Measurements from ENCODE around the gene ZFTA.
"Not testable (repeated sequence)": the region's sequence is repeated elsewhere in the genome, so short reads cannot be mapped to it uniquely, and the experiment has no call there.

Gene ZFTA

GRCh38 chr11:63771741-63772318 lies 3.3 kb upstream of the ZFTA start:
- not testable (repeated sequence) for DNase-seq

GRCh38 chr11:63770763-63771162 lies 2.2 kb upstream of the ZFTA start:
- no peak for DNase-seq

DNA sequence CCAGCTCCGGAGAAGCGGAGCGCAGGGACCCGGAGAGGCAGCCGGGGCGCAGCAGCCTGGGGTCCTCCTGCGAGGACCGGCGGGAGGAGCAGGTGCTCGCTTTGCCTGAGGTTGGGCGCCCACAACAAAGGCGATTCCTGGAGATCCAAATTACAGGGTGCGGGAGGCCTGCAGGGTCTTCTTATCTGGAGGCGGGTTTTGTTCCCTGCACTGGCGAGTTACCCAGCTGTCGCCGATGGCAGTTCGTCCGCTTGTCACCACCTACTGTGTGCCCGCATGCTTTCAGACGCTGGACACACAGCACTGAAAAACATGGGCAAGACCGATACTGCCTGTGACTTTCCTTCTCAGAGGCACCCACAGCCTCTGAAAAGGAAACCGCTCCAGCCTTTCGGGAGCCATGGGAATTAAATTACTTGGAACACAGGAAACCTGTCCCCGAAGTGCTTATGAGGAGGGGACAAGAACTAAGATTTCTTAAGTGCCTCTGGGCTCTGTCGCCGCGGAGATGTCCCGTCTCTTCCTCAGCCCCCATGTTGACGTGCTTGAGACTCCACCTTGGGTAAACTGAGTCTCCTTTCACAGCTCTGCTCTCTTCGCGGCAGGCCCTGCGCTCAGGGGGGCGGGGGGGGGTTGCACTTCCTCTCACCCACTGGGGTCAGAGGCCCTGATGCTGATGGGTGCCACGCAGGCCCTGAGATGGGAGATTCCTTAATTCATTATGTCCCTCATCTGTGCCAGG lies 1.3 kb upstream of the ZFTA start:
- no peak for DNase-seq

DNA sequence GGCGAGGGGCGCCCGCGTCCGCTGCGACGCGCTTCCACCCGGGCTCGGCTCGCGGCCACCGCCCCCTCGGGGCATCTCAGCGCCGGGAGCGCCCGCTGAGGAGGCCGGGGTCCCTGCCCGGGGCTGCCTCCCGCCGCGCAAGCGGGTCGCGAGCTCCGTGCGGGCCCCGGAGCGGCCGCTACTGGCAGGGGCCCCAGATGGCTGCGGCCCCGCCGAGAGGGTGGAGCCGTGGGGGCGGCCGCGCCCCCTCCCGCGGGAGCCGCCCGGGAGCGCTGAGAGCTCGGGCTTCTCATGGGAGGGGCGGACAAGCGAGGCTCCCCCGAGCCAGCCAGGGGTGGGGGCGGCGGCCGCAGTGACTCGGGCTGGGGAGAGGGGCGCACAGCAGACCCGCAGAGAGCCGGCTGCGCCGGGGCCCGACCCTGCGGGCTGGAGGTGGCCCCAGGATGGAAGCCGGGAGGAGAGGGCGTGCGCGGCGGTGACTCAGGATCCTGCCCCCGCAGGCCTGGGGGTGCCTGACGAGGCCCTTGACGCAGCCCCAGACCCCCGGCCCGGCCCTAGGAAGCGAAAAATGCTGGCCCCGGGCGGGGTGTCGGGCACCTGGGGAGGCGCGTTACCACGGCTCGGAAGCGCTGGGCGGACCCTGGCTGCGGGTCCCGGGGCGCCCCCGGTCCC lies 603 bp upstream of the ZFTA start:
- peak; percentile 69 for DNase-seq

GRCh38 chr11:63767565-63768236 lies 874 bp downstream of the ZFTA start:
- DNase-seq: peak; percentile 74

GRCh38 chr11:63767267-63767564 lies 1.4 kb downstream of the ZFTA start:
- DNase-seq: no peak

DNA sequence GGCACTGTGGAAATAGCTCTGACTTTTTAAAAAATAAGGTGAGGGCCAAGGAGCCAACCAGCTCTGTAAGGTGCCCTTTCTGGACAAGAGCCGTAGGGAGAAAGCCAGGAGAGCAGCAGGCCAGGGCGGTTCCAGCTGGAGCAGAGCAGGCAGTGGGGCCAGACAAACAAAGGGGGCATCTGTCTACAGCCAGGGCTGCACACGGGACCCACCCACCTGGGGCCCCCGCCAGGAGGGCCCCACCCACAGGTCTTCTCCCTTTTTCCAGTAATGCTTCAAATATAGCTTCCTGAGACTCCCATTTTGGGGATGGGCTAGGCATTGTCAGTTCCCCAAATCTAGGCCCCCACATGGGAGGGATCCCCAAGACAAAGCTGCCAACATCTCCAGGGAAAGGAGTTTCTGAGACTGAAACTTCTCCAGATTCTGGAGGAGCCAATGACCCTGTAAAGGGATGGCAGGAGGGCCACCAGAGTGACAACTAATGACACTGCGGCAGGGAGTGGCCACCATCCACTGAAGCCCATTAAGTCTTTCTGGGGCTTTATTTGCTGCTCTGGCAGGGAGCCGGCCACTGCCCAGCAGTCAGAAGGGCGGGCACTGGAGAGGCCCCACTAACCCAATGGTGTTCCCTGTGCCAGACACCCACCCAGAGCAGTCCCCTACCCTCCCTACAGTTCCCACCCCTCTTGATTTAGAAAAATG lies 1.9 kb downstream of the ZFTA start:
- no peak for DNase-seq

GRCh38 chr11:63765688-63766241 lies 2.8 kb downstream of the ZFTA start:
- no peak for DNase-seq

- DNase-seq: no peak
Measured at GRCh38 chr11:63764679-63765647, 3.6 kb downstream of the ZFTA start.

- no peak for DNase-seq
Measured at GRCh38 chr11:63764340-63764678, 4.3 kb downstream of the ZFTA start.

DNA sequence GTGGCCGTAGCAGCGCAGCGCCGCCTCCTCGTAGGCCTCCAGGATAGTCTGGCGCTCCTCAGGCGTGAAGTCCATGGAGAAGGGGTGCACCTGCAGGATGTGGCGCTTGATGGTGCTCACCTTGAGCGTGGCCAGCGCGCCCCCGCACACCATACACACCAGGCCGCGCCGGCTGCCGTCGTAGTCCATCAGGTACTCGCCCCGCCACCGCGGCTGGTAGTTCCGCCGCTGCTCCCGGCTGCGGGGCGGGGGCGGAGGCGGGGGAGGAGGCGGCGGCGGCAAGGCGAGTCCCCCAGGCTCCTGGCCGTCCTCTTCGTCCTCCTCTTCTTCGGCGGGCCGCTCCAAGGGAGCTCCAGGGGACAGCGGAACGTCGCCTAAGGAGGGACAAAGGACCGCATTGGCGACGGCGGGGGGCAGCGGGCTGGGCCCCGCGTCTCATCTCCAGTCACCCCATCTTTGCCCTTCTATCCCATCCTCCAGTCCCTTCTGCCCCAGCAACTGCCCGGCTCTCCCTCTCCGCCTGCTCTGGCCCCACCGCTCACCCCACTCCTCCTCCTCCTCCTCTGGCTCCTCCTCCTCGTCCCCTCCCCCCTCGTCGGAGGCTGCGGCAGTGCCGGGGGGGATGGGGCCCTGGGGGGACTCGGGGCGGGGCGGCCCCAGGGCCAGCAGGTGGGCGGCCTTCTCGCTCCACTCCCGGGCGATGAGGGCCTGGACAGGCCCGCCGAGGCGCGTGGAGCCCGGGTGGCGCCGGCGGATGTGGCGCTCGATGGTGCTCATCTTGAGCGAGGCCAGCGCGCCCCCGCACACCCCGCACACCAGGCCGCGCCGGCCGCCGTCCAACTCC lies 4.9 kb downstream of the ZFTA start:
- no peak for DNase-seq

DNA sequence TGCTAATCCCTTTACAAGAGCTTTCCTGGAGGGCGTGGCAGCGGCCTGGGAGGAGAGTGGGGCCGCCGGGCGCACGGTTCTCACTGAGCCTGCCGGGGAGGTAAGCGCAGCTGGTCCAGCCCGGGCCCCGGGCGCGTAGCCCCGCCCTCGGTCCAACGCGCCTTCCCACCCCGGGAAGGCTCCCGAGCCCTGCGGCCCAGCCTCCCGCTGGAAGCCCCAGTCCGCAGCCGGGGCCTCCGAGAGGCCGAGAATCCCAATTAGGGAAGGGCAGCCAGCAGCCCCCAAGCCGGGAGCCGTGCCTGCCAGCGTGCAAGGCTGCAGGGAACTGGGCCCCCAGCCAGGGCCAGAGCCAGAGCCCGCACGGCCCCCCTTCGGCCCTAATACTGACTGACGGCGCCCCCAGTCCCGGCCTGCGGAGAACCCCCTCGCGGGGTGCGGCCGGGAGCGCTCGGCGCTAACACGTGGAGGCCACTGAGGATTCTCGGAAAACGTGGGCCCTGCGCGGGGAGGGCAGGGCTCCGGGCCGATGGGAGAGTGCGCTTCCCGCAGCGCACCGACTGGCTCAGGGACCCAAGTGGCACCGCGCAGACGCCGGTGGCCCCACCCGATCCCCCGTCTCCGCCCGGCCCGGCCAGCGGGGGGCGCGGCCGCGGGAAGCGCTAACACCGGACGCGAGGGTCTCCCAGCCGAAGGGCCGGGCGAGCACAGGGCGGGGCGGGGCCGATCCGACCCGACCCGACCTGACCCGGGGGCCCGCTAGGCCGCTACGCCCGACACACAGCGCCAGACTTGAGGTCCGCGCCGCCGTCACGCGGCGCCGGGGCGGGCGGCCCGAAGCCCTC lies 5.7 kb downstream of the ZFTA start:
- no peak for DNase-seq

GRCh38 chr11:63761931-63762653 lies 6.5 kb downstream of the ZFTA start:
- DNase-seq: no peak

GRCh38 chr11:63761188-63761587 lies 7.4 kb downstream of the ZFTA start:
- no peak for DNase-seq

DNA sequence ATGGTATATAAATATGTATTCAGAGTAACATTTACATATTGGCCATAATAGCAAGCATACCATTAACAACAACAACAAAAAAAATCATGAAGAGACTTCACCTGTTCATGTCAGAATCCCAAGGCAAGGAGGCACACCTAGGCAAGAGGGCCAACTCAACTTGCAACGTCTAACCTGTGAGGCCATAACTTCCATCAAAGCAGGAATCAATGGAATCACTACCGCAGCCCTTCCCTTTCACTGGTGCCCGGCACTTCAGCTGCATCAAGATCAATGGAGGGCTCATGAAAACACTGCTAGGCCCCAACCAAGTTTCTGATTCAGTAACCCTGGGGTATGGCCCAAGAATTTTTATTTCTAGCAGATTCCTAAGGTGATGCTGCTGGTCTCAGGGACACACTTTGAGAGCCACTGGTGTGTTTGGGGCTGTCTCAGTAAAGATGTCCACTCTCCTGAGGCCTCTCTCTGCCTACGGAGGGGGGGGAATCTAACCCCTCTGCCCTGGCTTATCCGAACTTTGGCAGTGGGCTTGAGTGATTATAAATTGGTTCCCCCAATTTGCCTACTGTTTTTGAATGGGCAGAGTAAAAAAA lies 8.0 kb downstream of the ZFTA start:
- no peak for DNase-seq

DNA sequence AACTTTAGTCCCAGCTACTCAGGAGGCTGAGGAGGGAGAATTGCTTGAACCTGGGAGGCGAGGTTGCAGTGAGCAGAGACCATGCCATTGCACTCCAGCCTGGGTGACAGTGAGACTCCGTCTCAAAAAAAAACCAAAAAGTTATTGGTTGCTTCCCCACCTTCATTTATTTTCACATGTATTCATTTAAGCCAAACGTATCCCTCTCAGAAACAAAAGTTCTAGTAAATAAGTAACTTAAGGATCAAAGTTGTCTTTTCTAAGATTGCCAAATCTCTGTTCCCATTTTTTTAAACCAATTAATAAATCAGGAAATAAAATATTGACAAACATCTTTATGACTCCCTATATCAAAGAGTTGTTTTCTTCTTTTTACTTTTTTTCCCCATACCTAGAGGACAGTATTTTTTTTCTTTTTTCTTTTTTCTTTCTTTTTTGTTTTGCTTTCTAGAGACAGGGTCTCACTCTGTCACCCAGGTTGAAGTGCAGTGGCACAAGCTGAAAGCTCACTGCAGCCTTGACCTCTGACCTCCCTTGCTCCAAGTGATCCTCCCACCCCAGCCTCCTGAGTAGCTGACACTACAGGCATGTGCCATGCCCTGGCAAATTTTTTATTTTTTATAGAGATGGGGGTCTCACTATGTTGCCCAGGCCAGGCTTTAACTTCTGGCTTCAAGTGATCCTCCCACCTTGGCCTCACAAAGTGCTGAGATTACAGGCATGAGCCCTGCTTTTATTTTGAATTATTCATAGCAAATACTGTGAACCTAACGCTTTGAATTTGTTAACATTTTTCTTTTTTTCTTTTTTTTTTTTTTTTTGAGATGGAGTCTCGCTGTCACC lies 11.4 kb downstream of the ZFTA start:
- no peak for DNase-seq

GRCh38 chr11:63749624-63750023 lies 19.0 kb downstream of the ZFTA start:
- no peak for DNase-seq

- no peak for DNase-seq
Measured at GRCh38 chr11:63747011-63747410, 21.6 kb downstream of the ZFTA start.

Measured in RPMI8226 (cell line).